Neural cell (in vitro differentiated cells): ENCODE results near the gene CHTF18. TPM values are rescaled to one million over a fixed set of nuclear protein-coding genes. Genes with fewer than 3 reads are reported as not detected.

Experiments
- H2AFZ ChIP-seq: fragments of 200-600, 300-800 bp; sonication (generic), shearing (Covaris generic); 2 replicates; pipeline ENCODE4 v1.6.0; 2014; ENCODE audit warnings: low read depth, mild to moderate bottlenecking, antibody characterized with exemption, low read length, moderate library complexity
- H3F3A ChIP-seq: fragments of 200-600 bp; shearing (Covaris generic); 2 replicates; pipeline ENCODE4 v1.6.1; 2016; ENCODE audit warnings: mild to moderate bottlenecking, moderate library complexity, mixed read lengths, antibody characterized with exemption, low read length; ENCODE audit not compliant: insufficient read depth, poor library complexity, severe bottlenecking
- H3K27ac ChIP-seq: fragments of 200-600, 300-800 bp; sonication (generic), shearing (Covaris generic); 2 replicates; pipeline ENCODE4 v1.5.1; 2014; ENCODE audit warnings: mild to moderate bottlenecking, low read length, moderate library complexity
- H3K27me3 ChIP-seq: fragments of 300-800, 200-600 bp; sonication (generic), shearing (Covaris generic); 2 replicates; pipeline ENCODE4 v1.6.0; 2014; ENCODE audit warnings: mild to moderate bottlenecking, low read depth, low read length, moderate library complexity; ENCODE audit not compliant: insufficient read depth
- H3K36me3 ChIP-seq: fragments of 300-800, 200-600 bp; sonication (generic), shearing (Covaris generic); 2 replicates; pipeline ENCODE4 v1.5.1; 2014; ENCODE audit warnings: mild to moderate bottlenecking, antibody characterized with exemption, low read length, moderate library complexity; ENCODE audit not compliant: insufficient read depth
- H3K4me2 ChIP-seq: fragments of 300-800, 200-600 bp; sonication (generic), shearing (Covaris generic); 2 replicates; pipeline ENCODE4 v1.6.0; 2014; ENCODE audit warnings: mild to moderate bottlenecking, low read length
- H3K4me3 ChIP-seq: fragments of 300-800, 200-600 bp; sonication (generic), shearing (Covaris generic); 2 replicates; pipeline ENCODE4 v1.5.1; 2014; ENCODE audit warnings: mild to moderate bottlenecking, low read length, moderate library complexity
- H3K79me2 ChIP-seq: fragments of 200-600 bp; shearing (Covaris generic); replicated peaks from 2 replicates; pipeline ENCODE4 v1.6.0; 2014; ENCODE audit warnings: mild to moderate bottlenecking, low read length, moderate library complexity; ENCODE audit not compliant: insufficient read depth
- H3K9ac ChIP-seq: fragments of 300-800, 200-600 bp; sonication (generic), shearing (Covaris generic); 2 replicates; pipeline ENCODE4 v1.6.1; 2016; ENCODE audit warnings: mild to moderate bottlenecking, low read length, mixed read lengths
- H3K9me2 ChIP-seq: fragments of 200-600 bp; shearing (Covaris generic); 2 replicates; pipeline ENCODE4 v1.6.1; 2016; ENCODE audit warnings: mild to moderate bottlenecking, low read length, mixed read lengths; ENCODE audit not compliant: insufficient read depth
- H3K9me3 ChIP-seq: fragments of 200-600, 300-800 bp; sonication (generic), shearing (Covaris generic); 2 replicates; pipeline ENCODE4 v1.6.1; 2016; ENCODE audit warnings: mild to moderate bottlenecking, mixed run types, low read length, moderate library complexity, mixed read lengths
- H4K20me1 ChIP-seq: fragments of 200-600 bp; shearing (Covaris generic); 2 replicates; pipeline ENCODE4 v1.6.1; 2016; ENCODE audit warnings: mild to moderate bottlenecking, mixed run types; ENCODE audit not compliant: insufficient read depth
- EP300 ChIP-seq: fragments of 450-650 bp; conservative IDR thresholded peaks from 2 replicates; pipeline ENCODE4 v1.6.1; 2014; ENCODE audit warnings: antibody characterized with exemption, mild to moderate bottlenecking, moderate library complexity; ENCODE audit not compliant: poor library complexity, severe bottlenecking
- EZH2 ChIP-seq: fragments of 200-600, 300-800 bp; shearing (Covaris generic), sonication (generic); IDR thresholded peaks from 2 replicates; pipeline ENCODE4 v1.6.1; 2014; ENCODE audit warnings: antibody characterized with exemption, low read length, borderline replicate concordance, mild to moderate bottlenecking; ENCODE audit not compliant: insufficient read depth, poor library complexity, severe bottlenecking
- MXI1 ChIP-seq: fragments of 450-650 bp; conservative IDR thresholded peaks from 2 replicates; pipeline ENCODE4 v1.6.1; 2014; ENCODE audit warnings: antibody characterized with exemption, mild to moderate bottlenecking; ENCODE audit not compliant: poor library complexity, severe bottlenecking
- POLR2AphosphoS5 ChIP-seq: IDR thresholded peaks from 2 replicates; pipeline ENCODE4 v1.6.1; 2012
- RAD21 ChIP-seq: fragments of 450-650 bp; conservative IDR thresholded peaks from 2 replicates; pipeline ENCODE4 v1.6.1; 2014; ENCODE audit warnings: antibody characterized with exemption, mild to moderate bottlenecking, moderate library complexity
- REST ChIP-seq: IDR thresholded peaks from 2 replicates; pipeline ENCODE4 v1.6.1; 2012; ENCODE audit warnings: borderline replicate concordance
- SMC3 ChIP-seq: fragments of 450-650 bp; conservative IDR thresholded peaks from 2 replicates; pipeline ENCODE4 v1.6.1; 2014; ENCODE audit warnings: antibody characterized with exemption, mild to moderate bottlenecking, moderate library complexity; ENCODE audit not compliant: poor library complexity
- TAF1 ChIP-seq: IDR thresholded peaks from 2 replicates; pipeline ENCODE4 v1.6.1; 2012; ENCODE audit warnings: low read depth
- polyA plus RNA-seq: library from polyadenylated mRNA; depleted of rRNA; stranded (reverse); fragments of >200 nt; gene quantifications from 2 replicates; pipeline ENCODE4 v1.2.3, GENCODE V29; 2014
- TF ChIP-seq, protein P1 (sequence below): fragments of 450-650 bp; IDR thresholded peaks from 2 replicates; pipeline ENCODE4 v1.5.1; 2014; ENCODE audit warnings: antibody characterized with exemption, mild to moderate bottlenecking, moderate library complexity; ENCODE audit not compliant: poor library complexity, severe bottlenecking

Gene CHTF18
- polyA plus RNA-seq, 1 donor from 2014 or later: 31.2 TPM

DNA sequence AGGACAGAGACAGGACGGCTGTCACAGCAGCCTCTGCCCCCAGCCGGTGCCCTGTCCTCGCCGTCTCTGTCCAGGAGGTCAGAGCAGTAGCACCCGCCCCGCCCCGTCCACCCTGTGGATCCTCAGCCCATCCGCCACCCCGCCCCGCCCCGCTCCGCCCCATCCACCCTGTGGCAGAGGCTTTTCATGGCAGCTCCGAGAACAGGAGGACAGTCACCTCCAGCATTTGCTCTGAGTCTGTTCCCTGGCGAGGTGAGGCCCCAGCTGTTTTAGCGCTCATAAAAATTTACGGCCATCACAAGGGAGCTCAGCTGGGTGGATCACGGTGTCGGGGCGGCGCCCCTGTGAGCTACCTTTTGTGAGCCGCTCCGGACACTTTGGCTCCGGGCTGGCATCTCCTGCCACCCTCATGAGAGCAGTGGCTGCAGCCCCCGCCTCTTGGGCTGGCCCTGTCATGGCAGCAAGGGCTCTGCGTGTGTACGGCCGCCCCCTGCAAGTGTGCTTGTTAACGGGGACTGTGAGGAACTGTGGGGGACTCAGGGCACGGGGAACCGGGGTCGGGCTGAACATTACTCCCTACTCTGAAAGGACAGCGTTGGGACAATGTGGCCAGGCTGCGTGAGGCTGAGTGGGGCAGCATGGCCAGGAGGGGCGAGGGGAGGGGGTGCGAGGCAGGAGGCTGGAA is 44.4 kb downstream of the CHTF18 start:
- peaks cover 12% of the 10 kb centered on the region for H3K9me3 ChIP-seq
- no peak overlapping the region for H3K4me3 ChIP-seq
- no peaks in the 10 kb centered on the region for H4K20me1 ChIP-seq
- H3K27ac ChIP-seq: no peak overlapping the region
- no peaks in the 10 kb centered on the region for H3K79me2 ChIP-seq
- H3K9me2 ChIP-seq: no peaks in the 10 kb centered on the region
- H3K9ac ChIP-seq: no peak overlapping the region
- no peak overlapping the region for H2AFZ ChIP-seq
- no peaks in the 10 kb centered on the region for H3F3A ChIP-seq
- TF ChIP-seq REST: no peak
- TF ChIP-seq, protein P1, sequence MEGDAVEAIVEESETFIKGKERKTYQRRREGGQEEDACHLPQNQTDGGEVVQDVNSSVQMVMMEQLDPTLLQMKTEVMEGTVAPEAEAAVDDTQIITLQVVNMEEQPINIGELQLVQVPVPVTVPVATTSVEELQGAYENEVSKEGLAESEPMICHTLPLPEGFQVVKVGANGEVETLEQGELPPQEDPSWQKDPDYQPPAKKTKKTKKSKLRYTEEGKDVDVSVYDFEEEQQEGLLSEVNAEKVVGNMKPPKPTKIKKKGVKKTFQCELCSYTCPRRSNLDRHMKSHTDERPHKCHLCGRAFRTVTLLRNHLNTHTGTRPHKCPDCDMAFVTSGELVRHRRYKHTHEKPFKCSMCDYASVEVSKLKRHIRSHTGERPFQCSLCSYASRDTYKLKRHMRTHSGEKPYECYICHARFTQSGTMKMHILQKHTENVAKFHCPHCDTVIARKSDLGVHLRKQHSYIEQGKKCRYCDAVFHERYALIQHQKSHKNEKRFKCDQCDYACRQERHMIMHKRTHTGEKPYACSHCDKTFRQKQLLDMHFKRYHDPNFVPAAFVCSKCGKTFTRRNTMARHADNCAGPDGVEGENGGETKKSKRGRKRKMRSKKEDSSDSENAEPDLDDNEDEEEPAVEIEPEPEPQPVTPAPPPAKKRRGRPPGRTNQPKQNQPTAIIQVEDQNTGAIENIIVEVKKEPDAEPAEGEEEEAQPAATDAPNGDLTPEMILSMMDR: no peak
- TF ChIP-seq EZH2: no peak
- no peak for TF ChIP-seq POLR2AphosphoS5
- TF ChIP-seq SMC3: no peak
- TF ChIP-seq TAF1: no peak
- no peak for TF ChIP-seq MXI1
- no peak for TF ChIP-seq EP300
- no peak for TF ChIP-seq RAD21
- no peaks in the 10 kb centered on the region for H3K27me3 ChIP-seq
- H3K4me2 ChIP-seq: no peak overlapping the region
- no peaks in the 10 kb centered on the region for H3K36me3 ChIP-seq

DNA sequence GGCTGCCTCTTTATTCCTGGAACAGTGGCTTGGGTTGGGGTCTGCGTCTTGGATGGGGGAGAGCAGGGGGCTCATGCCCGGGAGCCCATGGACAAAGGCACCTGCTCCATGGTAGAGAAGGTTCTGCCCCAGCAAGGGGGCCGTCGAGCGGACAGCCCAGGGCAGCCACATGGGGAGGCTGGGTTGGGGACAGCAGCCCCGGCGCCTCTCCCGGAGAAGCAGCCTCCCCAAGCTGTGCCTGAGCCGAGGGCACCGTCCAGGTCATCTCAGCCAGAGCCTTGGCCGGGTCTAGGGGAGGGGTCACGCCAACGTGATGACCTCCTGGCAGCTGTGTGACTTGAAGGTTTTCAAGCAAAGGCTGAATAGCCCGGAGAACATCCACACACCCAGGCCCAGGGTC is 45.0 kb downstream of the CHTF18 start:
- Histone ChIP-seq H3K4me3 (no peak overlapping the region), H3K79me2 (no peaks in the 10 kb centered on the region), H3K4me2 (no peak overlapping the region), H3K9ac (no peak overlapping the region), H3K27me3 (no peaks in the 10 kb centered on the region), H4K20me1 (no peaks in the 10 kb centered on the region), H3K9me3 (peaks cover 12% of the 10 kb centered on the region), H2AFZ (no peak overlapping the region), H3F3A (no peaks in the 10 kb centered on the region), H3K9me2 (no peaks in the 10 kb centered on the region), H3K27ac (no peak overlapping the region), H3K36me3 (no peaks in the 10 kb centered on the region)
- no peak for TF ChIP-seq REST
- no peak for TF ChIP-seq EP300
- TF ChIP-seq, protein P1: no peak
